HK-2 (cell line): ENCODE results near the gene ZBED5.
A peak's percentile ranks its signal among the peaks of the same experiment; 100 is the strongest.
"Not testable (repeated sequence)": the region's sequence is repeated elsewhere in the genome, so short reads cannot be mapped to it uniquely, and the experiment has no call there.

Experiments used
- DNase-seq: peaks from one replicate; pipeline ENCODE4 v3.0.0-alpha.2; 2018; ENCODE audit not compliant: unreplicated experiment

The ZBED5 gene

DNA sequence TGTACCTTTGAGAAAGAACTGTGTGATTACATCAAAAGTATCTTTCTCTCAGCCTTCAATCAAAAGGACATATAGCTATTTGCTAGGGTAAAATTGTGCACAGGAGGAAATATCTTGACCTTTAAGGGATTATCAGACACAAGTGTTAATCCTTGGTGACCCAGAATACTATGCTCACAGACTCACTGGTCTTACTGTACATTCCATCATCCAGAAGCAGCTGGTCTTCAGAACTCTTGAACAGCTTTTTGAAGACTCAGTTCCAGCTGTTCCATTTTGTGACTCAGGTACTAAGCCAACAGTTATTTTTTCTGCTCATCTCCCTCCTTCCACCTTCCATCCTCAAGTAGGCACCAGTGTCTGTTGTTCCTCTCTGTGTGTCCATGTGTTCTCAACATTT is 19.8 kb downstream of the ZBED5 start:
- no peak for DNase-seq

DNA sequence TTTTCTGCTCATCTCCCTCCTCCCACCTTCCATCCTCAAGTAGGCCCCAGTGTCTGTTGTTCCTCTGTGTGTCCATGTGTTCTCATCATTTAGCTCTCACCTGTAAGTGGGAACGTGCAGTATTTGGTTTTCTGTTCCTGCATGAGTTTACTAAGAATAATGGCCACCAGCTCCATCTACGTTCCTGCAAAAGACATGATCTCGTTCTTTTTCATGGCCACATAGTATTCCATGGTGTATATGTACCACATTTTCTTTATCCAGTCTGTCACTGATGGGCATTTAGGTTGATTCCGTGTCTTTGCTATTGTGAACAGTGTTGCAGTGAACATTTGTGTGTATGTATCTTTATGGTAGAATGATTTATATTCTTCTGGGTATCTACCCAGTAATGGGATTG is 21.0 kb downstream of the ZBED5 start:
- not testable (repeated sequence) for DNase-seq

DNA sequence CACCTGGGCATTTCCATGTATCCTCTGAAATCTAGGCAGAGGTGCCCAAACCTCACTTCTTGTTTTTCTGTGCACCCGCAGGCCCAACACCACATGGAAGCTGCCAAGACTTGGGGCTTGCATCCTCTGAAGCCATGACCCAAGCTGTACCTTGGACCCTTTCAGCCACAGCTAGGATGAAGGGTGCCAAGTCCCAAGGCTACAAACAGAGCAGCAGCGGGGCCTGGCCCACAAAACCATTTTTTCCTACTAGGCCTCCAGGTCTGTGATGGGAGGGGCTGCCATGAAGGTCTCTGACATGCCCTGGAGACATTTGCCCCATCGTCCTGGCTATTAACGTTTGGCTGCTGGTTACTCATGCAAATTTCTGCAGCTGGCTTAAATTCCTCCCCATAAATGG is 28.7 kb downstream of the ZBED5 start:
- no peak for DNase-seq

- DNase-seq, result no peak
These were observed 29.5 kb downstream of the ZBED5 start for GRCh38 chr11:10828402-10828801.

DNA sequence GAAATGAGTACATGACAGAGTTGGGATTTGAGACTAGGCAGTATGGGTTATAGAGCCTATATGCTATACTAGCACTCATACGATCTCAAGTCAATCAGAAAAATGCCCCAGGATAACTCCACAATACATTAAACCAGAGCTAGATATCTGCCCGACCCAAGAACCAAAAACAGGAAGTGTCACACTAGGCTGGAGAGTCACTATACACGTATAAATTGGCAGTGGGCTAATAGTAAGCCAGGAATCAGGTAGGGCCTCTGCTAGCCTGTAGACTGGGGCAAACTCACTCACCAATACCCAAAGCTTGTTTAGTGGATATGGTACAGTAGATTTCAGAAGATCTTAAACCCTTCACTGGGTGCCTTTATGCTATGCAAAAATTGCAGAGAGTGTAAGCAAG is 33.0 kb downstream of the ZBED5 start:
- DNase-seq, result no peak

- DNase-seq, result no peak
These were observed 34.7 kb downstream of the ZBED5 start for GRCh38 chr11:10823152-10823579.

GRCh38 chr11:10822491-10822890 is 35.4 kb downstream of the ZBED5 start:
- not testable (repeated sequence) for DNase-seq

GRCh38 chr11:10818594-10818993 is 39.3 kb downstream of the ZBED5 start:
- DNase-seq, result no peak

DNA sequence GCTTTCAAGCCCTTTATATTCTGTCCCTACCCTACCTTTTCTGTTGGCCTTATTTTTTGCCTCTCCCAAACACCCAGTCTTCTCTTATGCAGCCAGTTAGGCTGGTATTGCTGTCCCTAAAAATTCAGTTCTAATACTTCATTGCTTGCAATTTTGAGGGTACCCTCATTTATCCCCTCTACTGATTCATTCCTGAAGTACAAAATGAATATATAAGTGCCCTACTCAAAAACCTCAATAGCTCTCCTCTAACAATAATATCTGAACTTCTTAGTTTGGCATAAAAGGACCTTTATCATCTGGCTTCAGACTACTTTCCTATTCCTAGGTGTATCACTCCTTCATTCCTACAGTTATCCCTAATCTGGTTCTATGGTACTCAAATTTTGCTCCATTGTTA is 43.9 kb downstream of the ZBED5 start:
- DNase-seq, result no peak

DNA sequence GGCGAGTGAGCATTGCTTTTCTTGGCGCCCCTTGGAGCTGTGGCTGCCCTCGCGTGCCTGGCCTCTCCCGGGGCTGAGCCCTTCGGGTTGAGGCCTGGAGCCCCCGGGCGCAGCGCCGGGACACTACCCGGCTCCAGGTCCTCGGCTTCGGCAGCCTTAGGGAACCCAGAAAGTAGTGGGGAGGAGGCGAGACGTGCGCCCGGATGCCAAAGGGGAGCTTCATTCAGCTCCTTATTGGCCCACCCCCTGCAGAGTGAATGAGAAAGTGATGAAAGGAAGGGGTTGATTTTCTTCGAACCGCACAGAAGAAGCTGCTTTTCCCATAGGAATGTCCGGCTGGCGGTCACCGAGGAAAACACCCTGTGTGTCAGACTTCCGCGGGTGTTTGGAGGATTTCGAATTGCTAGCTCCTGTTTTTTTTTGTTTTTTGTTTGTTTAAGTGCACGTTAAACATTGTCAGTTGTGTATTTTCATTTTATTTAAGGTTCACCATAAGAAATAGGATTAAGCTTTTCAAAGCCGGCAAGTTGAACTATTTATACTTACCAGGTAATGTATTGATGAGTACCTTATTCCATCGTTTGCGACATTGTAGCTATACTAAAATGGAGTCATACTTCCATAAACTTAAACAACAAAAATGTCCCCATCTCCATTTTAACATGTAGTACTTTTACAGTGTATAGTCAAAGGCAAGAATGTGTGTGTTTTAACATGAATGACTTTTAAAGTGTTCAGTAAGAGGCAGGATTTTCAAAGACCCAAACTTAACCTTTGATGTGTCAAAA is 48.3 kb downstream of the ZBED5 start:
- DNase-seq, result no peak

DNA sequence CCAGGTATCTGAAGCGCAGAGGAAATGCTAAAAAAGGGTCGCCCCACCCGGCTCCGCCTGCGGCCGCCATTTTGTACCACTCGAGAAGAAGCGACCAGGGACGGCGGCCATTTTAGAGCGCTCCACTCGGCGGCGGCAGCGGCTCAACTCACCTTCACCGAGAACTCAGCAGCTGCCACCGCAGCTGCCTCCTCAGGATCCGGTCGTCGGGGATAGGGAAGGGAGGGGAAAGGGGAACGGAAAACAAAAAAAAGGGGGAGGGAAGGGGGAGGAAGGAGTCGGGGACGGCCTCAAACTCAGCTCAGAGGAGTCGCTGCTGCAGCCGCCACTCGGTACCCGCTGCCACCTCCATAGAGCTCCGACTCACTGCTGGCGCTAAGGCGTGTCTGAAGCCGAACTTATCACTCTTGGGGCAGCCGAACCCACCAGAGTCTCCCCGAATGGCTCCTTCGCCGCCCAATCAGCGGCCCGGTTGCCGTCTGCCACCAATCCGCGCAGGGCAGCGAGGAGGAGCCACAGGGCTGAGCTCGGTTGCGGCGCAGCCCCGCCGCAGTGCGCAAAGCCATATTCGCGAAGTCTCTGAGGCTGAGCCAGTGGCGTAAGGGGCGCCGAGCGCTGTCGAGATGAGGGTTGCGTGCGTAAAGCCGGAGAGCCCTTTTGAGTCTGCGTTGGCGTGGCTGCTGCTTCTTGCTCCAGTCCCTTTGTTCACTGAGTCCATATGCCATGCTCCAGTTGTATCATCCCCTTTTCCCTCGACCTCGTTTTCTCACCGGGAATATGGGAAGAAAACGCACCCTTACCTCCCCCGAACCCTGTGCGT is 49.1 kb downstream of the ZBED5 start, which contains the start of gene EIF4G2:
EIF4G2 (minus strand) TSS at position 374 of the 820 bp plus-strand sequence.
- DNase-seq, result peak; percentile 95

DNA sequence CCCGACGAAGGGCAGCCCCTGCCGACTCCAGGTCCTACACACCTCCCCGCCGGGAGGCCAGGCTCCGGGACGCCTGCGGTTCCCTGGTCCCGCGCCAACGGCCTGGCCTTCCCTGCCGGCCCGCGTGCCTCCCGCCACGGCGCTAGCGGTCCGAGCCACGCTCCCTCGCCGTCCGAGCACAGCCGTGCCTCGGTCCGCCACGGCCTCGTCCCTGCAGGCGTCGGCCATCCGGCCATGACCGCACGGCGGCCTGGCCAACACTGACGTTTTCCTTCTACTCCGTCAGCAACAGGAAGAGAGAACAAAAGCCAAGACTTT is 49.7 kb downstream of the ZBED5 start:
- DNase-seq, result peak; percentile 20

DNA sequence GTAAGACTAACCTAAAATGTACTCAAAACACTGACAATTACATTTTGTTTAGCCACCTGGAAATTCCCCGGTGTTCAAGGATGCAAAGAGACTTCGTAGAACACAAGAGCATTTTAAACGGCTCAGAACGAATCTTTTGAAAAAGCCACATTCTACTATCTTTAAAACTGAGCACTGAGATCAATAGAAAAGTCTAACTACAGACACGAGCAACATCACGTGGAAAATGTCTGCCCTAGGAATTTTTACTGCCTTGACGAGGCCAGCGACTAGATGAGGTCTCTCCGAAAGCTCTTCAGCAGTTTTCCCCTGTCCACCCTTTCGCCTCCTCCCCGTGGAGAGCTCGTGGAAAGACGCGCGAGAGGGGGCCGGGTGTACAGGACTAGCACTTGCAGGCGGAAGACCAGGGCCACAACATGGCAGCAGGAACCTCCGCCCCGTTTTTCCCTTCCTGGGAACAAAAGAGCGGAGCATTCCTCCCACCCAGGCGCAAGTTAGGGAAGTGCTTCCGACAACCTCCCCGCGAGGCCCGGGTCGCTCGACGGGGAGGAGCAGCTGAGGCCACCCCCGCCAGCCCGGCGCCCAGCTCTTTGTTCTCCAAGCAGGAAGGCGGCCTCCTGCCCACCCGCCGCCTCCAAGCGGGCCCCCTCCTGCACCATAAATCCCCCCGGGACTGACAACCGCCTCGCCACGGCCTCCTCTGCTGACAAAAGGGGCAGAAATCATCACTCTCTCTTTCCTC is 50.2 kb downstream of the ZBED5 start:
- DNase-seq, result peak; percentile 58

DNA sequence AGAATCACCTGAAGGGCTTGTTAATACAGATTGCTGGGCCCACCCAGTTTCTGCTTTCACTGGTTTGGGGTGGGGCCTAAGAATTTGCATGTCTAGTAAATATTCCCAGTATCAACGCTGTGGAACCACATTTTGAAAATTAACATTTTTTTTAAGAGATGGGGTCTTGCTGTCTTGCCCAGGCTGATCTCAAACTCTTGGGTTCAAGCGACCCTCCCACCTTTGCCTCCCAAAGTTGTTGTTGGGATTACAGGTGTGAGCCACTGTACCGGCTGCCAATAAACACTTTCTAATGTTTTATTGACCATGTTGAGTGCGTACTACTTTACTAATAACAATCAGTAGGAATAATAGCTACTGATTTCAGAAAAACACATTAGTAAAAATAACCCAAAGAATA is 51.6 kb downstream of the ZBED5 start:
- no peak for DNase-seq

DNA sequence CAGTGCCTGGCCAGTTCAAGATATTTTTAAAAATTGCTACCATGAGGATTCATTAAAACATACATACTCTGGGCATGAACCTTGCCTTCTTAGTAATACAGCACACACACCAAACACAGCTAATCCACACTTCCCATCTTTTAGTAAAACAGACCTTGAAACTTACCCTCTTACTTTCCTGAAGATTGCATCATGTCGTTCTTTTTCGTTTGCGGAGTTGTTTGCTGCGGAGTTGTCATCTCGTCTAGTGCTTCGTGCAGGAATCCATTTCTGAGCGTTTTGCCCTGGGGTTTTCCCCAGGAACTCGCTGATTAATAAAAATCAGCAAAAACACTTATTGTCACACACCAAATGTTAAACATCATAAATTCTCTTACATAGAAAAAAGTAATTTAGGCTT is 52.1 kb downstream of the ZBED5 start:
- no peak for DNase-seq

DNA sequence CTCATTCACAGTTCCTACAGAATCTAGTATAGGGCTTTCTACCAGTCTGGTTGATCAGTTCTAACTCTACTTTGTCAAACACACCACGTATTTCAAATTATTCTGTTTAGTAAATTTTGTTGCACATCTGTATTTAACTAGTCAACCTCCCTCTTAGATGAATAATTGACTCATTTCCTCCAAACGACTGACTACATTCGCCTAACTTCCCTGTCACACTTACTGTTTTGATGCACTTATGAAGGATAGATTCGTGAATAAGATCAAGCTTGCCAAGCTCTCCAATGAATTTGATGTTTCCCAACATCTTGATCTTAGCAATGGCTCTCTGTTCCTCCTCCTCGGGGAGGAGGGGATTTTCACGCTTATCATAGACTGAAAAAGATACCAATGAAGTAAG is 54.2 kb downstream of the ZBED5 start:
- no peak for DNase-seq
